ENCODE measurements around the gene MICAL2.

Gene MICAL2

GRCh38 chr11:12148882-12149281 lies 38.5 kb downstream of the MICAL2 start:
- Histone ChIP-seq H3K9me3 (ENCODE audit: insufficient read depth, low read depth, low read length) (no peaks in the 10 kb centered on the region), H3K4me2 (ENCODE audit: low read length) (no peak overlapping the region), H3K27me3 (ENCODE audit: insufficient read depth, low read length) (no peaks in the 10 kb centered on the region), H4K8ac (ENCODE audit: low read depth, low read length) (no peak overlapping the region), H3K27ac (ENCODE audit: low read depth, low read length) (no peak overlapping the region), H3K18ac (ENCODE audit: low read length) (no peak overlapping the region), H3K9ac (ENCODE audit: low read length) (no peak overlapping the region), H3K4ac (ENCODE audit: low read depth, low read length) (no peak overlapping the region), H3K4me1 (ENCODE audit: control insufficient read depth in 1 of 2, insufficient read depth in 2 of 2, low read length in 2 of 2) (peaks cover 6 to 16% of the 10 kb centered on the region in 2 experiments), H3K79me2 (ENCODE audit: control insufficient read depth, insufficient read depth, low read length, poor library complexity) (no peaks in the 10 kb centered on the region), H3K4me3 (ENCODE audit: low read depth, low read length) (no peak overlapping the region), H4K12ac (ENCODE audit: low read depth, low read length) (no peak overlapping the region), H4K91ac (ENCODE audit: low read depth, low read length) (no peak overlapping the region), H3K23ac (ENCODE audit: low read length) (no peak overlapping the region), H3K36me3 (ENCODE audit: control insufficient read depth in 1 of 2, insufficient read depth in 2 of 2, low read length in 2 of 2) (peaks cover 0 to 3% of the 10 kb centered on the region in 2 experiments), H2AK5ac (ENCODE audit: low read length) (no peak overlapping the region), H2BK5ac (ENCODE audit: low read depth, low read length, poor library complexity) (no peak overlapping the region), H3K79me1 (ENCODE audit: low read length) (no peaks in the 10 kb centered on the region), H2AFZ (ENCODE audit: insufficient read depth, low read length, poor library complexity) (no peak overlapping the region), H2BK120ac (ENCODE audit: insufficient read depth, low read length, poor library complexity) (no peak overlapping the region), H2BK12ac (ENCODE audit: low read length) (no peak overlapping the region), H3K14ac (ENCODE audit: low read length) (no peak overlapping the region)
- no peak for DNase-seq
- 100% methylated on average over 3 of the region's 4 CpGs for WGBS (ENCODE audit: extremely low coverage, insufficient coverage, insufficient read length)

- Histone ChIP-seq H3K79me2 (ENCODE audit: control insufficient read depth, insufficient read depth, low read length, poor library complexity) (no peaks in the 10 kb centered on the region), H3K4me2 (ENCODE audit: low read length) (no peak overlapping the region), H3K36me3 (ENCODE audit: control insufficient read depth in 1 of 2, insufficient read depth in 2 of 2, low read length in 2 of 2) (peaks cover 0 to 3% of the 10 kb centered on the region in 2 experiments), H3K4me1 (ENCODE audit: control insufficient read depth in 1 of 2, insufficient read depth in 2 of 2, low read length in 2 of 2) (peaks cover 3 to 11% of the 10 kb centered on the region in 2 experiments), H3K18ac (ENCODE audit: low read length) (no peak overlapping the region), H4K8ac (ENCODE audit: low read depth, low read length) (no peak overlapping the region), H3K9me3 (ENCODE audit: insufficient read depth, low read depth, low read length) (no peaks in the 10 kb centered on the region), H3K4me3 (ENCODE audit: low read depth, low read length) (no peak overlapping the region), H2AK5ac (ENCODE audit: low read length) (no peak overlapping the region), H3K14ac (ENCODE audit: low read length) (no peak overlapping the region), H2BK120ac (ENCODE audit: insufficient read depth, low read length, poor library complexity) (no peak overlapping the region), H3K79me1 (ENCODE audit: low read length) (no peaks in the 10 kb centered on the region), H3K4ac (ENCODE audit: low read depth, low read length) (no peak overlapping the region), H3K27me3 (ENCODE audit: insufficient read depth, low read length) (no peaks in the 10 kb centered on the region), H4K12ac (ENCODE audit: low read depth, low read length) (no peak overlapping the region), H2BK12ac (ENCODE audit: low read length) (no peak overlapping the region), H2AFZ (ENCODE audit: insufficient read depth, low read length, poor library complexity) (no peak overlapping the region), H3K9ac (ENCODE audit: low read length) (peak overlapping the region; percentile 23), H2BK5ac (ENCODE audit: low read depth, low read length, poor library complexity) (no peak overlapping the region), H4K91ac (ENCODE audit: low read depth, low read length) (no peak overlapping the region), H3K23ac (ENCODE audit: low read length) (no peak overlapping the region), H3K27ac (ENCODE audit: low read depth, low read length) (no peak overlapping the region)
- no CpG with 5 or more reads among the region's 6 CpGs for WGBS (ENCODE audit: extremely low coverage, insufficient coverage, insufficient read length)
- no peak for DNase-seq
Measured at GRCh38 chr11:12149672-12150225, 39.4 kb downstream of the MICAL2 start.

- Histone ChIP-seq H3K27ac (ENCODE audit: low read depth, low read length) (no peak overlapping the region), H3K4me2 (ENCODE audit: low read length) (no peak overlapping the region), H3K4me1 (ENCODE audit: control insufficient read depth in 1 of 2, insufficient read depth in 2 of 2, low read length in 2 of 2) (peaks cover 3 to 8% of the 10 kb centered on the region in 2 experiments), H3K79me2 (ENCODE audit: control insufficient read depth, insufficient read depth, low read length, poor library complexity) (no peaks in the 10 kb centered on the region), H2BK12ac (ENCODE audit: low read length) (no peak overlapping the region), H3K36me3 (ENCODE audit: control insufficient read depth in 1 of 2, insufficient read depth in 2 of 2, low read length in 2 of 2) (peaks cover 0 to 3% of the 10 kb centered on the region in 2 experiments), H3K23ac (ENCODE audit: low read length) (no peak overlapping the region), H3K14ac (ENCODE audit: low read length) (no peak overlapping the region), H4K91ac (ENCODE audit: low read depth, low read length) (no peak overlapping the region), H3K27me3 (ENCODE audit: insufficient read depth, low read length) (no peaks in the 10 kb centered on the region), H3K9ac (ENCODE audit: low read length) (no peak overlapping the region), H2BK5ac (ENCODE audit: low read depth, low read length, poor library complexity) (no peak overlapping the region), H2AK5ac (ENCODE audit: low read length) (no peak overlapping the region), H3K9me3 (ENCODE audit: insufficient read depth, low read depth, low read length) (no peaks in the 10 kb centered on the region), H2AFZ (ENCODE audit: insufficient read depth, low read length, poor library complexity) (no peak overlapping the region), H4K8ac (ENCODE audit: low read depth, low read length) (no peak overlapping the region), H3K79me1 (ENCODE audit: low read length) (no peaks in the 10 kb centered on the region), H4K12ac (ENCODE audit: low read depth, low read length) (no peak overlapping the region), H3K4me3 (ENCODE audit: low read depth, low read length) (no peak overlapping the region), H3K18ac (ENCODE audit: low read length) (no peak overlapping the region), H2BK120ac (ENCODE audit: insufficient read depth, low read length, poor library complexity) (no peak overlapping the region), H3K4ac (ENCODE audit: low read depth, low read length) (no peak overlapping the region)
- no CpG with 5 or more reads among the region's 10 CpGs for WGBS (ENCODE audit: extremely low coverage, insufficient coverage, insufficient read length)
- peak; percentile 38 to 61 for DNase-seq
Measured at GRCh38 chr11:12150831-12151382, 40.5 kb downstream of the MICAL2 start.

- DNase-seq, result no peak
- no peak overlapping the region for H3K27ac ChIP-seq (ENCODE audit: low read depth, low read length)
- no CpG with 5 or more reads among the region's 2 CpGs for WGBS (ENCODE audit: extremely low coverage, insufficient coverage, insufficient read length)
Measured at GRCh38 chr11:12152321-12152720, 41.9 kb downstream of the MICAL2 start.

More at GRCh38 chr11:12152321-12152720, 41.9 kb downstream of the MICAL2 start:
- Histone ChIP-seq H3K4me1 (ENCODE audit: control insufficient read depth in 1 of 2, insufficient read depth in 2 of 2, low read length in 2 of 2) (peaks cover 3 to 8% of the 10 kb centered on the region in 2 experiments), H3K79me2 (ENCODE audit: control insufficient read depth, insufficient read depth, low read length, poor library complexity) (no peaks in the 10 kb centered on the region), H4K91ac (ENCODE audit: low read depth, low read length) (no peak overlapping the region), H4K8ac (ENCODE audit: low read depth, low read length) (no peak overlapping the region), H3K4ac (ENCODE audit: low read depth, low read length) (no peak overlapping the region), H3K14ac (ENCODE audit: low read length) (no peak overlapping the region), H3K36me3 (ENCODE audit: control insufficient read depth in 1 of 2, insufficient read depth in 2 of 2, low read length in 2 of 2) (peaks cover 0 to 3% of the 10 kb centered on the region in 2 experiments), H3K18ac (ENCODE audit: low read length) (no peak overlapping the region), H3K4me3 (ENCODE audit: low read depth, low read length) (no peak overlapping the region), H2AFZ (ENCODE audit: insufficient read depth, low read length, poor library complexity) (no peak overlapping the region), H3K27me3 (ENCODE audit: insufficient read depth, low read length) (no peaks in the 10 kb centered on the region), H2BK120ac (ENCODE audit: insufficient read depth, low read length, poor library complexity) (no peak overlapping the region), H4K12ac (ENCODE audit: low read depth, low read length) (no peak overlapping the region), H3K79me1 (ENCODE audit: low read length) (peaks cover 1% of the 10 kb centered on the region), H2AK5ac (ENCODE audit: low read length) (no peak overlapping the region), H2BK12ac (ENCODE audit: low read length) (no peak overlapping the region), H3K4me2 (ENCODE audit: low read length) (no peak overlapping the region), H2BK5ac (ENCODE audit: low read depth, low read length, poor library complexity) (no peak overlapping the region), H3K9ac (ENCODE audit: low read length) (no peak overlapping the region), H3K23ac (ENCODE audit: low read length) (no peak overlapping the region), H3K9me3 (ENCODE audit: insufficient read depth, low read depth, low read length) (no peaks in the 10 kb centered on the region)

Data from trophoblast cell (in vitro differentiated cells and primary cell).